Measurements from ENCODE around the gene SNX32.
A peak's percentile ranks its signal among the peaks of the same experiment; 100 is the strongest.

The SNX32 gene

DNA sequence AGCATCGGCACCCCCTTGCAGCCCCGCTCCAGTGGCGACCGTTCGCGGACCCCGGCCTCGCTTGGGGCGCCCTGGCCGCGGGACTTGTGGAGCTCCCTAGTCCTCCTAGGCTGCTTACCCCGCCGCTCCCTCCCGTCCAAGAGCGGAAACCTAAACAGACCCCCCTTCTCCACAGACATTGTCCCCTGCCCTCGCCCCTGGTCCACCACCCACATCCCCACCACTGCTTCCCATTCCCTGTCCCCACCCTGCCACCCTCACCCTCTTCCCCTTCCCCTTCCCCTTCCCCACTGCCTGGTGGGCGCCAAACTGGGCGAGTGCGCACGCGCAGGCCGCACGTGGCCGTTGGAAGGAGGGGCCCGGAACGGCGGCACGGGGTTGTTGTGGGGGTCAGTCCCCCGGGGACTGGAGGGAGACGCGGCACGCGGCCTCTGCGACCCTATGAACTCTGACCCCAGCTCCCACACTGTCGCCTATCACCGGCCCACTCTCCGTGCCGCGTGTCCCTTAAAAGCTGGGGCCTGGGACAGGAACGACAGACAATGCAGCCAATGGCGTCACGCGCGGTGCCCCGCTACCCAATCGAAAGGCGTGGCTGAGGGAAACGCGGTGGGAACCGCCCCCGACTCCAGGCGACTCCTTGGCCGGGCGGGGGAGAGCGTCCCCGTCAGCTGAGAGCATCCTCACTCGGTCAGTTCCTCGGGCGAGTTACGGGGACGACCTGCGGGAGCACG is at the start of gene SNX32:
Gene SNX32 (plus strand): TSS at position 667 of the 734 bp plus-strand sequence. CDS start 103 bp downstream, outside the sequence.
- DNase-seq: peak; percentile 93

DNA sequence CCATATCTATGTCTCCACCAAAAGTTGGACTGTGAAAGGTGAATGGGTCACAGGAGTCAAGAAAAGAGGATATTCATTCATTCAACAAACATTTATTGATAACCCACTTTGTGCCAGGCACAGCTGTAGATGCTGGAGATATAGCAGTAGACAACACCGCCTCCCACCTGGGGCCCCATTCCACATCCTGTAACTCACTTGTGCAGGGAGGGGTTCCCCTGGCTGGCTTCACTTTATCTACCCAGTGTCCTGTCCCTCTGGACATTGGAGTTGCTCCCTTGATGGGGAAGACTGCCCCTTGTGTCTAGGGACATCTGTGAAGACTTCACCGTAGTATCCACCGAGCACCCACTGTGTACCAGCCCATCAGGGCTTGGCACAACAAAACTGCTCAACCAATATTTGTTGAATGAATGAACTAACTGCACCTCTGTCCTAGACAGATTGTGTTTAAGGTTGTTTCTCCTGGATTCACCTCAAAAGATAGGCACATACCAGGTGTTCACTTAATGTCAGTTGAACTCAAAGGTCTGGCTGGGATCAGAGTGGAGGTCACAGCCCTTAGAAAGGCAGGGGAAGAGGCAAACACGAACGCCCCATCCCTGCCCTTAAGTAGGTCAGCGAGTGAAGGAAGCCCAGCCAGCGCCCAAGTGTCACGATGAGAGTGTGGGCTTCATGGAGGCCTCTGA is 48.3 kb upstream of the SNX32 start:
- DNase-seq: no peak

GRCh38 chr11:65786008-65786785 is 47.6 kb upstream of the SNX32 start:
- peak; percentile 17 for DNase-seq

DNA sequence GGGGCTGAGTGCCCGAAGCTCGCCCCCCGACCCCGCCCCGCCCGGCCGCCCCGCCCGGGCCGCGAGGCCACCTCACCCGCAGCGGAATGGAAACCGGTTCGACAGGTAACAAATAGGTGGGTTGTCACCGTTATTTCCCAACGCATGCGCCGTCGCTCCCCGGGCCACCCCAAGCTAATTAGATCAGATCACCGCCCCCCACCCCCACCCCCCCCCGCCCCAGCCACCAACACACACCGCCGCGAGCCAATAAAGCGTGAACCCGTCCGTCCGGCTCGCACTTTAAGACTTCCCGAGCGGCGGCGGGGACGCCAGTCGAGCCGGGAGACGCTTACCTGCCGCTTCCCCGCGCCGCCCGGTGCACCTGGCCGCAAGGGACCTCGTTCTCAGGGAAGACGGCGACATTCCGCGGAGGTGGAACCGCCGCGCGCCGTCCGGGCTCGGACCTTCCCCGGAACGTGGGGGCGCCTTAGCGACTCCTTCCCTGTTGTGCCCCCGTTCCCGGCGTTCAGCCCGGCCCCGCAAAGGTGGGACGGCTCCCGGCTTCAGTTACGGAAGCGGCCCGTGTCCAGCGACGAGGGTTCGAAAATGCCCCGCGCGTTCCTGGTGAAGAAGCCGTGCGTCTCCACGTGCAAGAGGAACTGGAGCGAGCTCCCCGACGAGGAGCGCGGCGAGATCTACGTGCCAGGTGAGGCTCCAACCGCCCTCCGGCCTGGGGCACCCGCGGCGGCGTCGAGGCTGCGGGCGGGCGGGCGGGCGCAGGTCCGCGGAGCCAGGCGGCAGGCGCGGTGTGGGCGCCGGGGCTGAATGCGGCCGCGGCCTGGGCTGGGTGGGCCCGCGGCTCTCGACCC is 46.8 kb upstream of the SNX32 start, which contains the start of gene OVOL1:
Gene OVOL1 (plus strand): TSS at position 278 of the 851 bp plus-strand sequence. CDS start 311 bp downstream, at position 589.
- DNase-seq: peak; percentile 21

DNA sequence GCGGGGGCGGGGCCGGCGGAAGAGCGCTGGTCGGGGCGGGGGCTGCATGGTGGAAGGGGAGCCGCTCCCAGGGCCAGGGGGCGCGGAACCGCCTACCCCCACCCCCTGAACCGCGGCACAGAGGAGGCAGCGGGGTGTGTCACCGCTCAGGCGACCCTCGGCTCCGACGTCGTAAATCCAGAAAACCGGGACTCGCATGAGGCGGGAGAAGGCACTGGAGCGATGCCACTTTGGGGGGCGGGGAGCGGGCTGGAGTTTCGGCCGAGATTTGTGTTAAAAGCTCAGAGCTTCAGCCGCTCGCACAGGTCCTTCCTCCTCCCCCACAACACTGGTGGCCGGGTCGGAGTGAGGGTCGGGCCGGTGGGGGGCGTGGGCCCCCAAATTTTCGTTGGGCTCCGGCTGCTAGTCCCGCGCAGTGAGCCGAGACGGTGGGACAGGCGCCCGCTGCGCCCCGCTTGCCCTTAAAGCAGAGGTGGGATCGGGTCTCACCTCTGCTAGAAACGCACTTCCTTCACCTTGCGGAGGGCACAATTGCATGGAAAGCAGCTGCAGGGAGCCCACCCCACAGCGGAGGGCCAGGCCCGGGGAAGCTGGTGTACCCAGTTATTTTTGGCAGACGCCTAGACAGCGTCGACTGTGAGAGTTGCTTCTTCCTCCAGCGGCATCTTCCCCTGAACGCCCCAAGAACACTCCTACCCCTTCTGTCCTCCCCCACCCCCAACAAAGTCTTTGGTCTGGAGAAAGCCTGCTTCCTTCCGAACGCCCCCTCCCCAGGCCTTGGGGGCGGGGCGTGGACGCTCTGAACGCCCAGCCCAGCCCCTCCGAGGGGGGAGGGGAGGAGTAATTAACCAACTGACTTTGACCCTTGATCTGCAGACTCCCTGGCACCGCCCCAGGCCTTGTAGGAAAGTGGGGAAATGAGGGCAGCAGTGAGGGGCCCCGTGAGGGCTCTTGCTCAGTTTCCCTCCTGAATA is 45.8 kb upstream of the SNX32 start:
- DNase-seq: no peak

- DNase-seq: no peak
Measured at GRCh38 chr11:65788821-65789220, 44.9 kb upstream of the SNX32 start.

DNA sequence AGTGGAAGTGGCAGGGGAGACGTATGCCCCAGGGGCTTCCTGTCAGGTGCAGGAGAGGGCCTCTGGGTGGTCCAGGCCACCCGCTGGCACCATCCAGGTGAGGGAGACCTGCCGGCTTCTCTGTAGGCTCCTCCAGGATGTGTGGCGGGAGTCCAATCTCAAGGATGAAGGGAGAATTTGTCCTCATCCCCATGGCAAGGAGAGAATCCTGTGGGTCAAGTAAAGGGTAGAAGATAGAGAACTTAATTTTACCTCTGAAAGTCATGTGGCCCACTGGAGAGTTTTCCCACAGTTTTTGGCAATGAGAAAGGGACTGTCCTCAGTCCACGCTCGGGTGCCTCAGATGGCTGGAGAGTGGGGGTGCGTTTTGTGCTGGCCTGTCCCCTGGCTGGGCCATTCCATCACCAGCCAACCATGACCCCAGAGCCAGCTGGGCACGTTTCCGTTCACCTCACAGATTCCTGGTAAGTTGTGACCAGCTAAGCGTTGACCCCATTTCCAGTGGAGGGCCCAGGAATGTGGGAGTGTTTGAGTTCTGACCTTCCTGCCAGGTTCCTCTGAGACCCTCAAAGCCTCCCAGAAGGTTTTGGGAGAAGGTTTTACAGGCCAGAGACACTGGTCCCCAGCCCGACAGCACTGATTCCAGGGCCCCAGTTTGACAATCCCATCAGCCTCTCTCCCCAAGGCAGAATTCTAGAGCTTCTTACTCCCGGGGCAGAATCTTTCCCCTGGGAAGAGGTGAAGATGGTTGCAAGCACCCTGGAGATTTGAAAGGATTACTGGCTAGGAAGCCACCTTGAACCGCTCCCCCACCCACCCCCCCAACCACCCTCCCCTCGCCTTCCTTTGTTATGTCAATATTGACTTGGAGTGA is 44.3 kb upstream of the SNX32 start:
- no peak for DNase-seq

GRCh38 chr11:65790104-65790901 is 43.5 kb upstream of the SNX32 start:
- no peak for DNase-seq

DNA sequence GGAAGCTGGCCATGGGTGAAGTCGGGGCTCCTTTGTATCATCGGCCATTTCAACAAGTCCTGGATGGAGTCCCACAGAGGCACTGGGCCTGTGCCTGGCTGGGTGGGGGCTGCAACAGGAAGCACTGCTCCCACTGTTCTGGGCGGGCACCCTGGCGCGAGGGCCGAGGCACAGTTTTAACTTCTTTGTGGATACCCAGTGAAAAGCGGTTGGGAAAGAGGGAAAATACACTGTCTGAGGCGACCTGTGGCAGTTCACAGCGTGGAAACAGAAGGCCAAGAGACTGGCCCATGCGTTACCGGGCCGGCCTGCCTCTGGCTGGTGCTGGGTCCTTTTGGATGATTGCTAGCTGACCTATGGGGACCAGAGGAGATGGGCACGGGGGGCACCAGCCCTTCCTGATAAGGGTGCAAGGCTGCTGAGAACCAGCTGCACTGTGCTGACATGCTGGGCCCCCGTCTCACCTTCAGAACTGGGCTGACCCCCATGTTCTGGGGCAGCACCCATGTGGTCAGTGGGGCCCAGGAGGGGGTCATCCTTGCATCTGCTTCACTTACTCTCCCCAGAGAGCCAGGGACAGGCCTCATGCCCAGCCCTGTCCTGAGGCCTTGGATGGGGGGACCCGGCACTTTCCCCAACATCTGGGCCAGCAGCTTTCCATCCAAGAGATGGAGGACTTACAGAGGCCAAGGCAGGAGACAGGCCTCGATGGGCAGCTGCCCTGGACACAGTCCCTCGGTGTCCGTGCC is 42.7 kb upstream of the SNX32 start:
- no peak for DNase-seq

DNA sequence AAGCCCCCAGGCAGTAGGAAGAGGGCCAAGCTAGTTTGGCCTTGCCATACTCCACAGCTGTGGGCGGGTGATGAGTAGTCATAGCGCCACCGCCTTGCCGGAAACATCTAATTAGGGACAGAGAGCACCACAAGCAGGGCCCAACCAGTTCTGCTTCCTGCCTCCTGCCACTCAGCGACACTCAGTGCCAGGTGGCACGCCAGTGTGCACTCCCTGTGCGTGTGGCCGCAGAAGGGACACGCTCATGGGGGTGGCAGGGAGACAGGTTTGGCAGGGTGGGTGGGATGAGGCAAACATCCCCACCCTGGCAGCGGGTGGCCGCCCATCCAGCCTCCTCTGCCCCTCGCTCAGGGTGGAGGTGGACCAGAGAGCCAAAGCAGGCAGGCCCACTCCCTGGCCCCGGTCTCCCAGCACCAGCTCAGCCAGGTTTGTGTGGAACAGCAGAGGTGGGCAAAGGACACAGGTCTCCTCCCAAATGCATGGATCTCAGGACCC is 42.0 kb upstream of the SNX32 start:
- peak; percentile 29 for DNase-seq

- no peak for DNase-seq
Measured at GRCh38 chr11:65792456-65792855, 41.3 kb upstream of the SNX32 start.

GRCh38 chr11:65793144-65793581 is 40.6 kb upstream of the SNX32 start:
- DNase-seq: no peak

DNA sequence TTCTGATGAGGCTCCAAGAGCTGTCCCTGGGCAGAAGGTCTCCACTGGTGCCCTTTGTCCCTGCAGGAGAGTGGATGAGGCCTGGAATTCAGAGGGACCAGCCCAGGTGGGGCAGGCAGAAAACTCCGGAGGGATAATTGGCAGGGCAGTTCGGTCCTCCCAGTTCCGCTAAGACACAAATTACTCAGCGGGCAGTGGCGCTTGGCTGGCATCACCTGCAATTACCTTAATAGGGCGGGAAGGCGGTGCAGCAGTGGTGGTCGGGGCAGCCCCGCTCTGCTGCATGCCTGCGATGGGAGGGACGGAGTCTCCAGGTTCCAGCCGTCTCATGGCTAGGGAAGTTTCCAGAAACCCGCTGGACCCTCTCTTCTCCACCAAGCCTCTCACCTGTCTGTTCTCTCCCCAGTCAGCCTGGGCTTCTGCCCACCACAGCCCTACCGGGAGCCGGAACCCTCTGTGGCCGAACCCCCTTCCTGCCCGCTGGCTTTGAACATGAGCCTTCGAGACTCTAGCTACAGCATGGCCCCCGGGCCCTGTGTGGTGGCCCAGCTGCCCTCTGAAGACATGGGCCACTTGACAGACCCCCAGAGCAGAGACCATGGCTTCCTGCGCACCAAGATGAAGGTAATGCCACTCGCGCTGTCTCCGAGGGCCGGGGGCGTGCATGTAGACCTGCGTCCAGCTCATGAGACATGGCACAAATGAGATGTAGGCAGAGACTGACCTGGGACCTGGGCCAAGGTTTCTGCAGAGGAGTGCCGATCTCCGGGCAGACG is 40.0 kb upstream of the SNX32 start:
- no peak for DNase-seq

GRCh38 chr11:65794570-65795510 is 38.9 kb upstream of the SNX32 start:
- DNase-seq: no peak

DNA sequence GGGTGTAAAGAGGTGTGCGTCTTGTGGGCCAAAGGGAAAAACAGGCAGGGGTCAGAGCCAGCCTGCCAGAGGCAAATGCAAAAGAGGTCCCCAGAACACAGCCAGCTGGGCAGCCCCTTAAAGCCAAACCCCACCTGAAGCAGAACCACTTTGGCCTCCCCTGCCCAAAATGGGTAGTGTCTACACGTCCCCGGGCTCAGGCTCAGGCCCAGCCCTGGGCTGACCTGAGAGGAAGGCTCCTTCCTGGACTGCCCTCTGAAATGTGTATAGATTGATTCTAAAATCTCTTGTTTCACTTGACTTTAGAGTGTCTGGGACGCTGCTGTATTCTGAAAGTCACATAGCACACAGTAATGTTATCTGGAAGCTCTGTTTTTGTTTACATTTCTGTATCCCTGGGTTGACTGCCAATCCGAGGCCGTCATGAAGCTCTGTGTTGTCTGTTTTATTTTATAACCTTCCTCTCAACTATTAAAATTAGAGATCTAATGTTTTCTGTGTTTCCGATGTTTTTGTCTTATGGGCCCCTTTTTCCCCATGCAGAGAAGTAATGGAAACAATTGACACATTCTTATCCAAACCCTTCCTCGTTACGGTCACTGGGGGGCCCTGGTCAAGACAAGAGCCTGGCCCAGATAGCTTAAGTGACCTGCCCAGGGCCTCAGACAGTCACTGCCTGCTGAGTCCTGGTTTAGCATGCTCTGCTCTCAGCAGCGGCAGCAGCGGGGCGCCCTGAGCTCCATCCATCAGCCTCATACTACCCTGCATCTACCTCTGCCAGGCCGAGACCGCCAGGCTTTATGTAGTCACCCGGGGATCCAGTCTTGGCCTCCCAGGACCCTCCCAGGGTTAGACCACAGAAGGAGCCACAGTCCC is 36.8 kb upstream of the SNX32 start:
- no peak for DNase-seq
